Rectal smooth muscle tissue (tissue), 1 donor: ENCODE data around the gene C19orf25.
"Not testable (repeated sequence)": the region's sequence is repeated elsewhere in the genome, so short reads cannot be mapped to it uniquely, and the experiment has no call there.

Experiments
- H3K27ac ChIP-seq: one replicate; pipeline ENCODE4 v1.7.0; 2013; ENCODE audit warnings: low read depth, low read length, inconsistent platforms
- H3K27me3 ChIP-seq: one replicate; pipeline ENCODE4 v1.7.0; 2013; ENCODE audit warnings: low read length; ENCODE audit not compliant: control insufficient read depth, insufficient read depth
- H3K36me3 ChIP-seq: one replicate; pipeline ENCODE4 v1.7.0; 2013; ENCODE audit warnings: low read length; ENCODE audit not compliant: control insufficient read depth, insufficient read depth
- H3K4me1 ChIP-seq: one replicate; pipeline ENCODE4 v1.7.0; 2013; ENCODE audit warnings: low read length; ENCODE audit not compliant: control insufficient read depth, insufficient read depth
- H3K4me3 ChIP-seq: one replicate; pipeline ENCODE4 v1.7.0; 2013; ENCODE audit warnings: low read length
- H3K9ac ChIP-seq: one replicate; pipeline ENCODE4 v1.7.0; 2013; ENCODE audit warnings: low read length

C19orf25 gene

GRCh38 chr19:1520203-1520780 lies 41.3 kb upstream of the C19orf25 start:
- Histone ChIP-seq H3K4me3 (no peak overlapping the region), H3K4me1 (peaks cover 6% of the 10 kb centered on the region), H3K36me3 (no peaks in the 10 kb centered on the region), H3K27me3 (peaks cover 18% of the 10 kb centered on the region), H3K9ac (no peak overlapping the region), H3K27ac (no peak overlapping the region)

DNA sequence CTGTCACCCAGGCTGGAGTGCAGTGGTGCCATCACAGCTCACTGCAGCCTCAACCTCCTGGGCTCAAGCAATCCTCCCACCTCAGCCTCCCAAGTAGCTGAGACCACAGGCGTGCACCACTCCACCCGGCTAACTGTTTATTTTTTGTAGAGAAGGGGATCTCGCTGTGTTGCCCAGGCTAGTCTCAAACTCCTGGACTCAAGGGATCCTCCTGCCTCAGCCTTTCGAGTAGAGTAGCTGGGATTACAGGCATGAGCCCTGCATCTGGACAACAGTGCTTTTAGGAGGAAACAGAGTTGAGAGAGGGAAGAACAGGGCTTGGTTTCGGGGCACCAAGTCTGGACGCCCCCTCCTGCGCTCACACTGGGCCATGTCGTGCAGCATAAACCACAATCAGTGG lies 40.8 kb upstream of the C19orf25 start:
- not testable (repeated sequence) for H3K9ac ChIP-seq, H3K4me3 ChIP-seq, H3K27ac ChIP-seq, H3K4me1 ChIP-seq, H3K36me3 ChIP-seq
- peaks cover 13% of the 10 kb centered on the region for H3K27me3 ChIP-seq

GRCh38 chr19:1518471-1518870 lies 39.5 kb upstream of the C19orf25 start:
- Histone ChIP-seq H3K9ac (no peak overlapping the region), H3K4me3 (no peak overlapping the region), H3K36me3 (no peaks in the 10 kb centered on the region), H3K4me1 (peaks cover 6% of the 10 kb centered on the region), H3K27ac (no peak overlapping the region), H3K27me3 (peaks cover 6% of the 10 kb centered on the region)

GRCh38 chr19:1516395-1516753 lies 37.4 kb upstream of the C19orf25 start:
- Histone ChIP-seq H3K4me1 (no peaks in the 10 kb centered on the region), H3K4me3 (no peak overlapping the region), H3K27ac (no peak overlapping the region), H3K9ac (no peak overlapping the region), H3K27me3 (peaks cover 4% of the 10 kb centered on the region), H3K36me3 (no peaks in the 10 kb centered on the region)

DNA sequence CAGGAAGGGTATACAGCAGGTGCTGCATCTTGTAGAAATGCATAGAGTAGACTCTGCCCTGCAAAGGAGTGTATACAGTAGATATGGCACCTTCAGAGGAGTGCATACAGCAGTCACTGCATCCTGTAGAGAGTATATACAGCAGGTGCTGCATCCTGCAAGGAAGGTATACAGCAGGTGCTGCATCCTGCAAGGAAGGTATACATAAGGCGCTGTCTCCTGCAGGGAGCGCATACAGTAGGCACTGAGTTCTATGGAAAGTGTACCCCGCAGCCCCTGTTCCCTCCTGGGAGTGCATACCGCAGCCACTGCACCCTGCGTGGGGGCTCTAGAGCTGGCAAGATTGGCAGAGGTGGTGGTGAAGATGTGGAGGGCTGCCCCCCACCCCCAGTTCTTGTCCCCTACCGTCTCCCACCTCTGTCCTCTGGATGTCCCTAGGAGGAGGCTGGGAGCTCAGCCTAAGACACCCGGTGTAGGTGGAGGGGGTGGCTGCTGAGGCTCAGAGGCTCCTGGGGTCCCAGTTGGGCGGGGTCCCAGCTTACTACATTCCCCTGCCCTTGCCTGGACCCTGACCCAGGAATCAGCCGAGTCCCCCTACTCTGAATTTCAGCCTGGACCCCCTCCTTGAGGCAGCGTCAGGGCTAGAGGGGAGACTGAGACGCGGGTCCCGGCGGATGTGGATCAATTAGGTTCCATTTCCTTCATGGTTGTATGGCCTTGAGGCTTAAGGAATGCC lies 36.1 kb upstream of the C19orf25 start:
- Histone ChIP-seq H3K9ac (no peak overlapping the region), H3K36me3 (no peaks in the 10 kb centered on the region), H3K27ac (no peak overlapping the region), H3K4me3 (no peak overlapping the region), H3K27me3 (peaks cover 4% of the 10 kb centered on the region), H3K4me1 (no peaks in the 10 kb centered on the region)

DNA sequence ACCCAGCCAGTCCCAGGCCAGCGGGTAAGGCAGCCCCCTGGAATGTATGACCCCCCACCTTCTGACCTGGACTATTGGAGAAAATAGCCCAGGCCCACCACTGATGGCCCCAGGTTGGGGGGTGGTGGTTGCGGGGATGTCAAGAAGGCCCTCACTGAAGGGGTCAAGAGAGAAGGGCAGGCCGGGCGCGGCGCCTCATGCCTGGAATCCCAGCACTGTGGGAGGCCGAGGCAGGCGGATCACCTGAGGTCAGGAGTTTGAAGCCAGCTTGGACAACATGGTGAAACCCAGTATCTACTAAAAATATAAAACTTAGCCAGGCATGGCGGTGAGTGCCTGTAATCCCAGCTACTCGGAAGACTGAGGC lies 35.3 kb upstream of the C19orf25 start:
- H3K9ac ChIP-seq, result no peak overlapping the region
- peaks cover 4% of the 10 kb centered on the region for H3K27me3 ChIP-seq
- no peaks in the 10 kb centered on the region for H3K4me1 ChIP-seq
- no peak overlapping the region for H3K27ac ChIP-seq
- H3K4me3 ChIP-seq, result no peak overlapping the region
- no peaks in the 10 kb centered on the region for H3K36me3 ChIP-seq

- H3K4me3 ChIP-seq, result no peak overlapping the region
- H3K9ac ChIP-seq, result no peak overlapping the region
- no peaks in the 10 kb centered on the region for H3K36me3 ChIP-seq
- peaks cover 4% of the 10 kb centered on the region for H3K27me3 ChIP-seq
- H3K4me1 ChIP-seq, result no peaks in the 10 kb centered on the region
- peak overlapping the region; percentile 78 for H3K27ac ChIP-seq
Observed at GRCh38 chr19:1513499-1514294, 34.7 kb upstream of the C19orf25 start.

- H3K27me3 ChIP-seq, result peaks cover 4% of the 10 kb centered on the region
- H3K4me1 ChIP-seq, result no peaks in the 10 kb centered on the region
- H3K36me3 ChIP-seq, result no peaks in the 10 kb centered on the region
- peak within 1 kb of the TSS; percentile 78 for H3K27ac ChIP-seq
- H3K9ac ChIP-seq, result no peak within 1 kb of the TSS
- H3K4me3 ChIP-seq, result peak within 1 kb of the TSS; percentile 59
Observed at GRCh38 chr19:1512671-1513498, 33.9 kb upstream of the C19orf25 start, which contains the start of gene ADAMTSL5. Gene ADAMTSL5 (minus strand): TSS chr19:1513019. CDS start chr19:1510943, 2,076 bp downstream.

- Histone ChIP-seq H3K4me1 (no peaks in the 10 kb centered on the region), H3K4me3 (no peak overlapping the region), H3K27me3 (peaks cover 4% of the 10 kb centered on the region), H3K9ac (no peak overlapping the region), H3K27ac (no peak overlapping the region), H3K36me3 (no peaks in the 10 kb centered on the region)
Observed at GRCh38 chr19:1511318-1512317, 32.6 kb upstream of the C19orf25 start.

- no peak overlapping the region for H3K4me3 ChIP-seq
- H3K27me3 ChIP-seq, result peaks cover 4% of the 10 kb centered on the region
- no peaks in the 10 kb centered on the region for H3K4me1 ChIP-seq
- H3K27ac ChIP-seq, result no peak overlapping the region
- H3K36me3 ChIP-seq, result no peaks in the 10 kb centered on the region
- H3K9ac ChIP-seq, result no peak overlapping the region
Observed at GRCh38 chr19:1510807-1511206, 31.8 kb upstream of the C19orf25 start.

DNA sequence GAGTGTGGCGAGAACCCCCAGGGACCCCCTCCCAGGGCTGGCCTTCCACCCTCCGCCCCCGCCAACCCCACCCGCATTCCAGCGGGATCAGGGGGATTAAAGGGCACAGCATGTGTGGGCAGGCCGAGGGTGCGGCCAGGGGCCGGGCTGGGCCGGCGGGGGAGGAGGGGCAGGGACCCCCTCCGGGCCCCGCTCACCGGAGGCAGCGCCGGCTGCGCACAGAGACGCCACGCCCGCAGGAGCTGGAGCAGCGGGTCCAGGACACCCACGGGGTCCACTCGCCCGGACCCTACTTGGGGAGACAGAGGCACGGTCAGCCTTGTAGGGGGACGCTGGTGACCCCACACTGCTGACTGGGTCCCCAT lies 31.4 kb upstream of the C19orf25 start:
- Histone ChIP-seq H3K27ac (no peak overlapping the region), H3K27me3 (peaks cover 4% of the 10 kb centered on the region), H3K9ac (no peak overlapping the region), H3K36me3 (no peaks in the 10 kb centered on the region), H3K4me3 (no peak overlapping the region), H3K4me1 (no peaks in the 10 kb centered on the region)
